GM19397 (cell line): ENCODE results near the gene ZNF625.
A peak's percentile ranks its signal among the peaks of the same experiment; 100 is the strongest.

Source experiments
- ATAC-seq: cut with Tn5 transposase; IDR thresholded peaks from one replicate; pipeline ENCODE4 v1.9.1; 2021; ENCODE audit warnings: mild to moderate bottlenecking, moderate library complexity; ENCODE audit not compliant: unreplicated experiment

The ZNF625 gene

DNA sequence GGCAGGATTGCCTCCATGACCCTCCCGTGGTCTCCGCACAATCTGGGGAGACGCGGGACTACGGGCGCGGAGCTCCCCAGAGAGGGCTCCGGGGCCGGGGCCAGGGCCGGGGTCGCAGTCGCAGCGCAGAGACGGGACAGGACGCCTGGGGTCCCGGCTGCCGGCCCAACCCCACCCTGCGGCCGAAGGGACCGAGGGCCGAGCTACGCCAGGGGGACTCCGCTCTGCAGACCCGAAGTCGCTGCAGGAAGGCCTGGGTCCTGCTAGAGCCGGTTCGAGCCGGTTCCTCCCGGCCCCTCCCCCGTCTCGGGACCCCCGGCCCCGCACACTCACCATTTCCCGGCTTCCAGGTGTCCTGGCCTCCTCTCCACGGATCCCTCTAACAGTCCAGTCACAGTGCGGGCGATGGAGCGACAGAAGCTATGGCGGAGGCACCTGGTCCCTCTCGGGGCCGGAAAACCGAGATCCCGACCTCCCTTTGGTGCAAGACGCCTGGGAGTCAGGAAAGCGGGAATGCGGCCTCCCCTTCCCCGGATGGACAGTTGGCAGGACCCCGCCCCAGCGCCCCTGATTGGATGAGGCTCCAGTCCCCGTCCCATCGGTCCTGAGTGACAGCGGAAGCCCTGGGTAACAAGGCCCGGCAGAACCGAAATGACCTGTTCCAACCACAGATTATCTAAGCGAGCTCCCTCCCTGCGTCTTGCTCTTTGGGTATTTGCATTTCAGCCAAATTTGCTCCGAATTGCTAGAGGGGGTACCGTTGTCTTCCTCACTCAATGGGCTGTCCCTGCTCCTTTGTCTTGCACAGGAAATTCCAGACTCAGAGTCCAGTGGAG is at the start of gene ZNF625:
ZNF625 (minus strand) TSS at position 512 of the 836 bp plus-strand sequence; CDS start at position 336, 176 bp downstream.
- peak; percentile 88 for ATAC-seq

DNA sequence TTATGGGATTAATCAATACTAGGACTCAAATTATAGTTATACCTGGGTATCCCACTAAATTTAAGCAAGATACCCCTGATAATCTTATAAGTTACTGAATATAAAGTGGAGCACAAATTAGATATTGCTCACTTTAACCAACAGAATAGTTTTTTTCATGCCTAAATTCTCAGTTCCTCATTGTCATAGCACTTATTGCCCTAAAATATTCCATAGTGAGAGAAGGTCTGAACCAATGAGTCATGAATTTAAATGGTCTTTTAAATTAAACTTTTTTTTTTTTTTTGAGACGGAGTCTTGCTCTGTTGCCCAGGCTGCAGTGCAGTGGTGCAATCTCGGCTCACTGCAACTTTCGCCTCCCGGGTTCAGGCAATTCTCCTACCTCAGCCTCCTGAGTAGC is 48.8 kb upstream of the ZNF625 start:
- ATAC-seq: no peak

GRCh38 chr19:12202250-12202649 is 45.7 kb upstream of the ZNF625 start:
- no peak for ATAC-seq

- ATAC-seq: no peak
These were observed 43.4 kb upstream of the ZNF625 start for GRCh38 chr19:12199757-12200419.

DNA sequence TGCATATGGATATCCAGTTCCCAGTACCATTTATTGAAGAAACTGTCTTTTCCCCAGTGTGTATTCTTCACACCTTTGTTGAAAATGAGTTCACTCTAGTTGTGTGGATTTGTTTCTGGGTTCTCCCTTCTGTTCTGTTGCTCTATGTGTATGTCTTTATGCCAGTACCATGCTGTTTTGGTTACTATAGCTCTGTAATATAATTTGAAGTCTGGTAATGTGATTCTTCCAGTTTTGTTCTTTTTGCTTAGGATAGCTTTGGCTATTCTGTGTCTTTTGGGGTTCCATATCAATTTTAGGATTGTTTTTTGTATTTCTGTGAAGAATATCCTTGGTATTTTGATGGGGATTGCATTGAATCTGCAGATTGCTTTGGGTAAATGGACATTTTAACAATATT is 41.6 kb upstream of the ZNF625 start:
- ATAC-seq: no peak

- ATAC-seq: no peak
These were observed 38.5 kb upstream of the ZNF625 start for GRCh38 chr19:12194827-12195731.

DNA sequence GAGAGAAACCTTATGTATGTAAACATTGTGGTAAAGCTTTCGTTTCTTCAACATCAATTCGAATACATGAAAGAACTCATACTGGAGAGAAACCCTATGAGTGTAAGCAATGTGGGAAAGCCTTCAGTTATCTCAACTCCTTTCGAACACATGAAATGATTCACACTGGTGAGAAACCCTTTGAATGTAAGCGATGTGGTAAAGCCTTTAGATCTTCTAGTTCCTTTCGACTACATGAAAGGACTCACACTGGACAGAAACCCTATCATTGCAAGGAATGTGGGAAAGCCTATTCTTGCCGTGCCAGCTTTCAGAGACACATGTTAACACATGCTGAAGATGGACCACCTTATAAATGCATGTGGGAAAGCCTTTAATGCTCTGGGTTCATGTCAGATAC is 31.1 kb upstream of the ZNF625 start:
- ATAC-seq: no peak

DNA sequence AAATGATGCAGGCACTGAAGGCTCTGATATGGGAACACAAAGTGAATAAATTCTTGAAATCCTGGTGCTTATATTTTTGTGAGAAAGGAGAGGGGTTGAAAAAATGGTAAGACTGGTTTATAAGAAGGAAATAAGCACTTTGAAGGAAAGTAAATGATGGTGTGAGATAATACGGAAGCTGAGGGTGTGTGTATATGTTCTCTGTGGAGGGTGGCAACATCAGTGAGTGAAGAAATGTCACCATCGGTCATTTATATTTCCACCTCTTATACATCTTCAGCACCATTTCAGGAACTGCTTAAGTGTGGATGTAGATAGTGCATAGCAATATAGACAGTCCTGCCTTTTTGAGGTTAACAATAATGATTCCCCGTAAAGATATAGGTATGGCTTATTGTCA is 23.8 kb upstream of the ZNF625 start:
- no peak for ATAC-seq

DNA sequence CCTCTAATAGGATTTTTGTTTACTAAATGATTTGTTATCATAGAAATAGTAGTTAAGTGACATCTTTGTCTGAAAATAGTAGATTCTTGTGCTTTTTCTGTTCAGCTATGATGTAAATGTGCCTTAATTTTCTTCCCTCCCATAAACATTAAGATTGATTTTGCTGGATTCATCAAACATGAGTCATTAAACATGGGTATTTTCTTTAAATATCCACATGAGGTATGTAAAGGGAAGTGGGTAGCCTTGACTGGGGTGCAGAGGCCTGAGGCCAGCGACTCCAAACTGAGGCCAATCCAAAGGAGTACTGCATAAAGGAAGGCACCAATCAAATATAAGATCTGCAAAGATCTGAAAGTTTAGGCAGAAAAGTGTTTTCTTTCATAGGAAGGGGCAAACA is 10.1 kb upstream of the ZNF625 start:
- no peak for ATAC-seq

DNA sequence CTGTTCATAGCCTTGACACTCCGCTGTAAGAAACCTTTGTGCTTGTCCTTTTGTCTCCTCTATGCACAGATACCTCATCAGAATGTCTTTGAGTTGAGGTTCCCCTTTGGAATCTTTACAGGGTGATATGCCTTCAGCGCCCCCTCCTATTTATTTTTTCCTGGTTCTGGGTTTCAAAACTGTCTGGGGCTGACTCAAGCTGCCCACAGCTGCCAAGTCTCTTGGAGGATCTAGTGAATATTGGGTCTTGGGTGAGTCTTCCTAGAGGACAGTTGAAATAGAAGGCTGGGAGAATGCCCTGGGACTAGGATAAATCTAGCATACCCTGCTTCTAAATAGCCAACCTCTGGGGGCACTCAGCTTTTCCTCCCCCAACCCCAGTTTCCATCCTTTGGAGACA is 7.3 kb upstream of the ZNF625 start:
- ATAC-seq: no peak

DNA sequence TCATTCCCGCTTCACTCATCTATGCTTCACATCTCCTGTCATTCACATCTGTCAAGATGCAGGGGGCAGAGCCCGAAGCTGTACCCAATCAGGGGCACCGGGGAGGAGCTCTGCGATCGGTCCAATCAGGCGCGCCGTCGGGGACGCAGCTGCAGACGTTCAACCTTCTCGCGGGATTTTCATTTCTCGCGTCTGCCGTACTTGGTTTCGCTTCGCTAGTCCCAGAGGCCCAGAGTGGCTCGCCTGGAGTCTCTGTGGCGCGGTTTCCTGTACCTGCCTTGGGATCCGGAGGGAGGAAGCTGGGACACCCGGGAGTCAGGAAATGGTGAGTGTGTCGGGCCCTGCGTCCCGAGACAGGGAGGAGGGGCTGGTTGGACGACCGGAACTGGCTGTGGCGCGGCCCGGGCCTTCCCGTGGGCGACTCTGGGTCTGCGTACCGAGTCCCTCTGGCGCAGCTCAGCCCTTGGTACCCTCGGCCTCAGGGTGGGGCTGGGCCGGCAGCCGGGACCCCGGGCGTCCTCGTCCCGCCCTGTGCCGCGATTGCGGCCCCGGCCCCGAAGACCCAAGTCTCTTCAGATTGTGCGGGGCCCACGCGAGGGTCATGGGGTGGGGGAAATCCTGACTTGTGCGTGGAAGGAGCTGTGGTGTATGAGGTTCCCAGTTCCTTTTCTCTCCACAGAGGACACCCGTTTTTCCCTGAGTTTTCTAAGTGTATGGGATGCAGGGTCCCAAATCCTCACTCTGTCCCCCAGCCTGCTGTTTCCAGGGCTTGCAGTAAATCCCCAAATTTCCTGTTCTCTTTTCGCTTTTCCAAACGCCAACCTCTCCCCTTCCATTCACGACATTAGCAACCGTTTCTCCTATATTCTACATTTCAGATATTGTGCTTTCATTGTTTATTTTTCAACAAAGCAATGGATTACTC is 6.6 kb upstream of the ZNF625 start, which contains the start of gene ZNF136:
ZNF136 (plus strand) TSS at position 215 of the 925 bp plus-strand sequence; CDS start at position 323, 108 bp downstream.
- peak; percentile 95 for ATAC-seq

- ATAC-seq: no peak
These were observed 6.0 kb upstream of the ZNF625 start for GRCh38 chr19:12162513-12162881.

DNA sequence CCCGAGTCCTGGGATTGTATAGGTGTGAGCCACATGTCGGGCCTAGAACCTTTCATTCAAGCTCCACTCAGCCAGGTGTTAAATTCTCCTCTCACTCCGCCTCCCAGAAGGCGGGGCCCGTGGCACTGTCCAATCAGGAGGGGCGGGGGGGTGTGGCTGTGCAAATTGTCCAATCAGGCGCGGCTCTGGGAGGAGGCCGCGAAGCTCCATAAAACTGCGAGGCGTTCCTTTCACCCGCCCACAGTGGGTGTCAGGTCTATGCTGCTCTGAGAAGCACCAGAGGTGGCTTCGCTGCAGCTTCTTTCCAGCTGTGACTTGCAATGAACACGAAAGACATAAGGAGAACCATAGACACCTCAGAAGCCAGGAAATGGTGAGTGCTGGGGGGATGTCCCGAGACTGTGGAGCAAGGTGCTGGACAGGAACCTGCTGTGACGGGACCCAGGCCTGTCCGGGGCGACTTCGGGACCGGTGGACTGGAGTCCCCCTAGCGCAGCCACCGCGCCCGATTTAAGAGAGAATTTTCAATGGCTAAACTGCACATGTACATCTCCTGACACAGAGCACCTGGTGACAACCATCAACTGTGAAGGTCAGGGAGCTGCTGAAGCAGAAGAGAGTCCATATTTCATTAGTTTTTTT is 3.4 kb upstream of the ZNF625 start:
- ATAC-seq: no peak

DNA sequence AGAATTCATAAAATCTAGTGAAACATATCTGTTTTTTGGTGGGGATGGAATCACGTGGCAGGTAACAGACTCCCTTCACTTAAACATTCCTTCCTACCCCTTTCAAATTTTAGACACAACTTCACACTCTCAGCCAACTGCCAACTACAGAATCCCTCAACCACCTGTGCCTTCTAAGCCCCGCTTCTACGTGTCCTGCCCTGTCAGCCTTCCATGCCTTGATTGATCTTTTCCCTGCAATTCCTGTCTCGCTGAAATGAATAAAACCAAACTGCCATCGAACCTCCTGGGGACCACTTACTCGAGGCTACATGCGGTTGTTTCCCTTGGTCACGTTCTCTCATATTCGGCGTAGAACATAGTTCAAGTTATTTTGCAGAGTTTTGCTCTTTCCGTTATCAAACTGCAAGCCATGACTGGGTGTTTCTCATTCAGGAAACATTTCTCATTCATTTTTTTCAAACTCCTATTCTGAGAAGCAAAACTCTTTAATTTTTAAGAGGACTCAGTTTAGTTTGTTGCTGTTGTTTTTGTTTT is 1.1 kb downstream of the ZNF625 start:
- ATAC-seq: no peak

- no peak for ATAC-seq
These were observed 11.2 kb downstream of the ZNF625 start for GRCh38 chr19:12145348-12145747.

GRCh38 chr19:12141405-12141736 is 15.2 kb downstream of the ZNF625 start:
- no peak for ATAC-seq

- ATAC-seq: no peak
These were observed 15.8 kb downstream of the ZNF625 start for GRCh38 chr19:12140545-12141404.

DNA sequence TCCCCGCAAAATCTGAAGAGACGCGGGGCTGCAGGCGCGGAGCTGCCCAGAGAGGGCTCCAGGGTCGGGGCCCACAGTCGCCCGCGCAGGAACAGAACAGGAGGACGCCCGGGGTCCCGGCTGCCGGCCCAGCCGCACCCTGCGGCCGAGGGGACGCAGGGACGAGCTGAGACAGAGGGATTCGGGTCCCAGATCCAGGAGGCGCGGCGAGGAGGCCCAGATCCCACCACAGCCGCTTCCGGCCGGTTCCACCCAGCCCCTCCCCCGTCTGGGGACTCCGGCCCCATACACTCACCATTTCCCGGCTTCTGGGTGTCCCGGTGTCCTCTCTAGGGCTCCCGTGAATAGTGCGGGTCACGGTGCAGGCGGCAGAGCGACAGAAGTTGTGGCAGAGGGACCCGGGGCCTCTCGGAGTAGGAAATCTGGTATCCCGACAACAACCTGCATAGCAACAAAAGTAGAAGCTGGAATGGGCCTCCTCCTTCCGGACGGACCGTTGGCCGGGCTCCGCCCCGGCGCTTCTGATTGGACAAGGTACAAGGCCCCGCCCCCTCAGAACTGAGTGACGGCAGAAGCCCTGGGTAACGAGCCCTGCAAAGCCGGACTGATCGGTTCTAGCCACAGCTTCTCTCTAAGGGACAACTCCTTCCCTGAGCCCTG is 16.5 kb downstream of the ZNF625 start, which contains the start of gene ZNF20:
ZNF20 (minus strand) TSS at position 466 of the 660 bp plus-strand sequence; CDS start at position 298, 168 bp downstream.
- peak; percentile 88 for ATAC-seq
